SH-SY5Y (cell line): Measurements from ENCODE around the gene TRIM13.

ENCODE experiments used
- GATA2 ChIP-seq: IDR thresholded peaks from 2 replicates; pipeline ENCODE4 v1.6.1; 2011; ENCODE audit warnings: mild to moderate bottlenecking, low read depth, low read length
- GATA3 ChIP-seq: IDR thresholded peaks from 2 replicates; pipeline ENCODE4 v1.6.1; 2011; ENCODE audit warnings: low read depth, mild to moderate bottlenecking, low read length, moderate library complexity

DNA sequence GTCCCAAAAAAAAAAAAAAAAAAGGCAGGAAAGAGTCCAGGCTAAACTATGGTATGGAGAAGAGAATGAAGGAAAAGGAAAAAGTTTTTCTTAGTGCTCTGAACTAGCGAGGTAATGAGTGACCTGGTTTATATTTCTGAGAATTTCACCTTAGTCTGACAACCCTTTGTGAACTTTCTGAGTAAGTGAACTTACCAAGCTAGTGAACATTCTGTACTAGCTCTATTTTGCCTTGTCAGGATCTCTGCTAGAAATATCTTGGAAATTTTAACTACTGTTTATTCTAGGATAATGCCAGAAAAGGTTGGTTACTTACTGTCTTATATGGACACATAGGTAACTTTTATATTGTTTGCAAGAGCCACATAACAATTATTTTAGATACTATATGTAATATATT, 4.4 kb downstream of the TRIM13 start:
- TF ChIP-seq GATA2 (no peak), GATA3 (no peak)
